ENCODE results near the gene ENC1.
"Not testable (repeated sequence)": the region's sequence is repeated elsewhere in the genome, so short reads cannot be mapped to it uniquely, and the experiment has no call there.

Gene ENC1

GRCh38 chr5:74640450-74640953 is at the start of gene ENC1:
TSS of gene ENC1 (minus strand) at chr5:74640728. CDS start at chr5:74636485, 4,243 bp downstream.
- peak; percentile 90 for DNase-seq (ENCODE audit: low spot score)

- no peak for DNase-seq (ENCODE audit: low spot score)
Measured at GRCh38 chr5:74686962-74687751, 46.6 kb upstream of the ENC1 start.

GRCh38 chr5:74685979-74686631 is 45.6 kb upstream of the ENC1 start:
- DNase-seq (ENCODE audit: low spot score) = peak; percentile 55

GRCh38 chr5:74684900-74685851 is 44.6 kb upstream of the ENC1 start, which contains the start of gene HEXB:
TSS of gene HEXB (plus strand) at chr5:74685233. CDS start at chr5:74685261, 28 bp downstream.
- peak; percentile 86 for DNase-seq (ENCODE audit: low spot score)

- DNase-seq (ENCODE audit: low spot score) = no peak
Measured at GRCh38 chr5:74679966-74680365, 39.4 kb upstream of the ENC1 start.

GRCh38 chr5:74679300-74679699 is 38.8 kb upstream of the ENC1 start:
- DNase-seq (ENCODE audit: low spot score) = not testable (repeated sequence)

GRCh38 chr5:74678123-74678522 is 37.6 kb upstream of the ENC1 start:
- not testable (repeated sequence) for DNase-seq (ENCODE audit: low spot score)

- DNase-seq (ENCODE audit: low spot score) = not testable (repeated sequence)
Measured at GRCh38 chr5:74676466-74676865, 35.9 kb upstream of the ENC1 start.

- DNase-seq (ENCODE audit: low spot score) = peak; percentile 81
Measured at GRCh38 chr5:74673011-74673790, 32.7 kb upstream of the ENC1 start.

GRCh38 chr5:74672215-74672877 is 31.8 kb upstream of the ENC1 start:
- DNase-seq (ENCODE audit: low spot score) = no peak

GRCh38 chr5:74670396-74671038 is 30.0 kb upstream of the ENC1 start:
- no peak for DNase-seq (ENCODE audit: low spot score)

- no peak for DNase-seq (ENCODE audit: low spot score)
Measured at GRCh38 chr5:74669821-74670220, 29.3 kb upstream of the ENC1 start.

GRCh38 chr5:74667396-74667795 is 26.9 kb upstream of the ENC1 start:
- DNase-seq (ENCODE audit: low spot score) = no peak

- no peak for DNase-seq (ENCODE audit: low spot score)
Measured at GRCh38 chr5:74665816-74666215, 25.3 kb upstream of the ENC1 start.

- DNase-seq (ENCODE audit: low spot score) = no peak
Measured at GRCh38 chr5:74665273-74665672, 24.7 kb upstream of the ENC1 start.

- DNase-seq (ENCODE audit: low spot score) = no peak
Measured at GRCh38 chr5:74664551-74664950, 24.0 kb upstream of the ENC1 start.

- DNase-seq (ENCODE audit: low spot score) = no peak
Measured at GRCh38 chr5:74660873-74661272, 20.3 kb upstream of the ENC1 start.

- no peak for DNase-seq (ENCODE audit: low spot score)
Measured at GRCh38 chr5:74660140-74660539, 19.6 kb upstream of the ENC1 start.

GRCh38 chr5:74659172-74659571 is 18.6 kb upstream of the ENC1 start:
- DNase-seq (ENCODE audit: low spot score) = no peak

GRCh38 chr5:74657165-74657564 is 16.6 kb upstream of the ENC1 start:
- no peak for DNase-seq (ENCODE audit: low spot score)
